H1 (cell line): ENCODE measurements around the gene CSF2. TPM values are rescaled to one million over a fixed set of nuclear protein-coding genes. Genes with fewer than 3 reads are reported as not detected.

Experiments used
- CTCF ChIA-PET: fragments of 300-600 bp; sonication (Branson Sonifier 250); formaldehyde crosslinking; loops from one replicate; lab custom pipeline; 2021; ENCODE audit not compliant: partially characterized antibody; lab: Charles Lee
- POLR2A ChIA-PET: fragments of 300-600 bp; sonication (Branson Sonifier 250); formaldehyde crosslinking; loops from one replicate; lab custom pipeline; 2021; ENCODE audit warnings: inconsistent platforms; ENCODE audit not compliant: partially characterized antibody; lab: Charles Lee
- DNase-seq, 2 experiments: peaks; one replicate each; pipeline versions ENCODE4 v3.0.0 to v3.0.0-alpha.2; 2010 to 2022; ENCODE audit warnings: low spot score in 2 of 2, low read depth in 1 of 2, mixed read lengths in 1 of 2
- FAIRE-seq: peaks from 2 replicates; lab custom pipeline; 2011; peaks lifted over from hg19 to GRCh38; lab: Jason Lieb, UNC
- H2AFZ ChIP-seq: 2 replicates; pipeline ENCODE4 v1.8.1; 2012; ENCODE audit warnings: low read length, inconsistent platforms
- H2AK5ac ChIP-seq: 2 replicates; pipeline ENCODE4 v1.6.1; 2013; ENCODE audit warnings: low read depth, low read length
- H2BK120ac ChIP-seq: replicated peaks from 2 replicates; pipeline ENCODE3; 2013; ENCODE audit warnings: low read depth, low read length, inconsistent platforms
- H2BK12ac ChIP-seq: 2 replicates; pipeline ENCODE4 v1.6.1; 2013; ENCODE audit warnings: low read depth, low read length
- H2BK15ac ChIP-seq: 2 replicates; pipeline ENCODE4 v1.6.1; 2013; ENCODE audit warnings: low read length
- H2BK20ac ChIP-seq: 2 replicates; pipeline ENCODE4 v1.6.1; 2013; ENCODE audit warnings: low read length
- H2BK5ac ChIP-seq: 2 replicates; pipeline ENCODE4 v1.6.1; 2013; ENCODE audit warnings: low read depth, low read length
- H3K14ac ChIP-seq: 2 replicates; pipeline ENCODE4 v1.6.1; 2013; ENCODE audit warnings: inconsistent platforms; ENCODE audit not compliant: insufficient read length
- H3K18ac ChIP-seq: 2 replicates; pipeline ENCODE4 v1.6.1; 2013; ENCODE audit warnings: low read length; ENCODE audit errors: extremely low read depth
- H3K23ac ChIP-seq: 2 replicates; pipeline ENCODE4 v1.6.1; 2013; ENCODE audit warnings: inconsistent platforms; ENCODE audit not compliant: insufficient read length
- H3K23me2 ChIP-seq: 2 replicates; pipeline ENCODE4 v1.6.1; 2013; ENCODE audit warnings: low read depth, low read length
- H3K27ac ChIP-seq: 2 replicates; pipeline ENCODE4 v1.6.1; 2011; ENCODE audit warnings: low read depth, low read length, inconsistent platforms
- H3K27me3 ChIP-seq, 4 experiments: replicated peaks in 1 of 4; 1 replicate in 1 of 4; 2 replicates in 3 of 4; pipeline versions ENCODE4 v1.6.1 to v1.8.1; 2011 to 2013; ENCODE audit warnings: low read length in 3 of 4, mild to moderate bottlenecking in 3 of 4, inconsistent platforms in 2 of 4, mixed read lengths in 2 of 4, moderate library complexity in 1 of 4; ENCODE audit not compliant: control insufficient read depth in 3 of 4, insufficient read depth in 3 of 4; ENCODE audit errors: extremely low read depth in 1 of 4
- H3K36me3 ChIP-seq, 4 experiments: 2 replicates each; pipeline versions ENCODE4 v1.6.1 to v1.8.1; 2011 to 2013; ENCODE audit warnings: mild to moderate bottlenecking in 4 of 4, low read length in 3 of 4, moderate library complexity in 2 of 4, control low read depth in 1 of 4, inconsistent platforms in 1 of 4; ENCODE audit not compliant: insufficient read depth in 4 of 4, control insufficient read depth in 2 of 4
- H3K4ac ChIP-seq: replicated peaks from 2 replicates; pipeline ENCODE3; 2013; ENCODE audit warnings: low read length, low read depth, mixed read lengths, inconsistent platforms; ENCODE audit not compliant: insufficient read length
- H3K4me1 ChIP-seq, 4 experiments: replicated peaks in 1 of 4; 1 replicate in 1 of 4; 2 replicates in 3 of 4; pipeline versions ENCODE4 v1.6.1 to v1.8.1; 2011 to 2013; ENCODE audit warnings: low read length in 3 of 4, inconsistent platforms in 2 of 4, mixed read lengths in 1 of 4; ENCODE audit not compliant: insufficient read depth in 4 of 4, control insufficient read depth in 3 of 4
- H3K4me2 ChIP-seq, 2 experiments: 2 replicates each; pipeline versions ENCODE4 v1.6.1 to v1.8.1; 2011 to 2013; ENCODE audit warnings: low read depth in 2 of 2, low read length in 2 of 2, control low read depth in 1 of 2, inconsistent platforms in 1 of 2, mild to moderate bottlenecking in 1 of 2; ENCODE audit not compliant: insufficient read depth in 1 of 2
- H3K4me3 ChIP-seq, 4 experiments: fragments of 200-600, 300-600 bp in 1 of 4; sonication (generic), shearing (Covaris generic), sonication (Bioruptor Twin) in 1 of 4; 2 replicates each; pipeline versions ENCODE4 v1.5.1 to v1.8.1; 2011 to 2016; ENCODE audit warnings: low read length in 4 of 4, low read depth in 3 of 4, control low read depth in 2 of 4, inconsistent platforms in 2 of 4, mild to moderate bottlenecking in 2 of 4, mixed read lengths in 1 of 4, moderate library complexity in 1 of 4; ENCODE audit not compliant: insufficient read depth in 2 of 4; ENCODE audit errors: extremely low read depth in 1 of 4
- H3K56ac ChIP-seq: replicated peaks from 2 replicates; pipeline ENCODE3; 2013; ENCODE audit warnings: low read depth, mild to moderate bottlenecking, mixed read lengths, low read length, inconsistent platforms; ENCODE audit not compliant: insufficient read length
- H3K79me1 ChIP-seq: 2 replicates; pipeline ENCODE4 v1.6.1; 2013; ENCODE audit warnings: low read depth, low read length, control low read depth
- H3K79me2 ChIP-seq, 2 experiments: 2 replicates each; pipeline versions ENCODE4 v1.6.1 to v1.8.1; 2012 to 2013; ENCODE audit warnings: low read length in 2 of 2, mild to moderate bottlenecking in 2 of 2, inconsistent platforms in 1 of 2; ENCODE audit not compliant: insufficient read depth in 2 of 2, control insufficient read depth in 1 of 2
- H3K9ac ChIP-seq, 4 experiments: replicated peaks in 1 of 4; 1 replicate in 1 of 4; 2 replicates in 3 of 4; pipeline versions ENCODE4 v1.6.1 to v1.8.1; 2011 to 2013; ENCODE audit warnings: low read depth in 3 of 4, low read length in 3 of 4, control low read depth in 2 of 4, mild to moderate bottlenecking in 2 of 4, moderate library complexity in 2 of 4, inconsistent platforms in 1 of 4; ENCODE audit errors: extremely low read depth in 1 of 4
- H3K9me3 ChIP-seq, 2 experiments: 2 replicates each; pipeline versions ENCODE4 v1.6.1 to v1.8.1; 2012 to 2013; ENCODE audit warnings: mild to moderate bottlenecking in 2 of 2, moderate library complexity in 2 of 2, control low read depth in 1 of 2, inconsistent platforms in 1 of 2, low read depth in 1 of 2, low read length in 1 of 2, mixed read lengths in 1 of 2; ENCODE audit not compliant: insufficient read depth in 2 of 2
- H4K20me1 ChIP-seq, 2 experiments: replicated peaks in 1 of 2; 2 replicates each; pipeline versions ENCODE3 to v1.8.1; 2011 to 2013; ENCODE audit warnings: inconsistent platforms in 2 of 2, low read length in 2 of 2, mild to moderate bottlenecking in 1 of 2; ENCODE audit not compliant: insufficient read depth in 2 of 2, control insufficient read depth in 1 of 2
- H4K5ac ChIP-seq: 2 replicates; pipeline ENCODE4 v1.6.1; 2013; ENCODE audit warnings: low read length, low read depth, mixed read lengths, inconsistent platforms; ENCODE audit not compliant: insufficient read length
- H4K8ac ChIP-seq: 2 replicates; pipeline ENCODE4 v1.8.0; 2013; ENCODE audit warnings: mild to moderate bottlenecking, moderate library complexity, low read length, inconsistent platforms; ENCODE audit not compliant: insufficient read depth; ENCODE audit errors: extremely low read depth
- H4K91ac ChIP-seq: replicated peaks from 2 replicates; pipeline ENCODE3; 2013; ENCODE audit warnings: low read length, mixed read lengths, inconsistent platforms; ENCODE audit not compliant: insufficient read length
- CHD2 ChIP-seq: IDR thresholded peaks from 2 replicates; pipeline ENCODE4 v1.6.1; 2012; ENCODE audit warnings: low read length, improper control_type of control experiment
- CTCF ChIP-seq, 3 experiments: IDR thresholded peaks; 1 replicate in 2 of 3; 2 replicates in 1 of 3; pipeline versions ENCODE4 v1.5.1 to v1.6.1; 2011; ENCODE audit warnings: low read length in 3 of 3, mild to moderate bottlenecking in 3 of 3, inconsistent platforms in 2 of 3, low read depth in 1 of 3, moderate library complexity in 1 of 3; ENCODE audit not compliant: insufficient read depth in 1 of 3; ENCODE audit errors: control extremely low read depth in 1 of 3
- HDAC2 ChIP-seq, 2 experiments: fragments of 300-600 bp in 1 of 2; sonication (generic) in 1 of 2; IDR thresholded peaks; 2 replicates each; pipeline ENCODE4 v1.6.1; 2011 to 2012; ENCODE audit warnings: low read depth in 2 of 2, low read length in 2 of 2, mild to moderate bottlenecking in 2 of 2, moderate library complexity in 2 of 2, borderline replicate concordance in 1 of 2, inconsistent platforms in 1 of 2
- JUN ChIP-seq: IDR thresholded peaks from 2 replicates; pipeline ENCODE4 v1.6.1; 2011; ENCODE audit warnings: low read depth, mild to moderate bottlenecking, improper control_type of control experiment, low read length
- TCF12 ChIP-seq: IDR thresholded peaks from 2 replicates; pipeline ENCODE4 v1.6.1; 2011; ENCODE audit warnings: low read depth, mild to moderate bottlenecking, low read length
- TEAD4 ChIP-seq: IDR thresholded peaks from 2 replicates; pipeline ENCODE4 v1.6.1; 2012; ENCODE audit warnings: low read depth, low read length, inconsistent platforms, mixed read lengths
- WGBS, 2 experiments: shearing (Covaris generic) in 1 of 2; methylation state at CpG; one replicate each; pipeline versions ENCODE4 v1.1.6 to v1.1.7; 2013 to 2015; ENCODE audit warnings: low lambda C conversion rate in 2 of 2, mixed read lengths in 2 of 2, inconsistent platforms in 1 of 2, low coverage in 1 of 2, missing lambda C conversion rate in 1 of 2; ENCODE audit not compliant: insufficient replicate concordance in 2 of 2, insufficient coverage in 1 of 2, insufficient read length in 1 of 2; ENCODE audit errors: extremely low coverage in 1 of 2, missing lambda C conversion rate in 1 of 2; 5-methylcytosine and 5-hydroxymethylcytosine counted together
- polyA plus RNA-seq, 7 experiments: library from polyadenylated mRNA; depleted of rRNA in 3 of 7; stranded (reverse) in 5 of 7; unstranded in 2 of 7; fragments of >200 nt in 5 of 7; fragments of 200-250 nt in 2 of 7; gene quantifications; 1 replicate in 5 of 7; 2 replicates in 1 of 7; 4 replicates in 1 of 7; pipeline versions ENCODE4 v1.2.1 to v1.2.3, GENCODE V29; 2011 to 2013; ENCODE audit warnings: missing spikeins in 2 of 7, mixed read lengths in 2 of 7
- total RNA-seq: library from RNA; stranded (reverse); fragmentation: NEBNext Ultra II Directional; extraction: Animal tissue kit (Norgen Biotek cat#: 25700); gene quantifications from 2 replicates; pipeline ENCODE4 v1.2.1, GENCODE V29; 2021

The CSF2 gene
- total and polyA plus RNA-seq, 2 of the 8 experiments (the other 6 are each of a cell fraction or from before 2014, with no cell fraction given), result not detected

- POLR2A ChIA-PET, result no interaction called here
- WGBS, 2 experiments, result 91% methylated on average over 4 of the region's 4 CpGs; no CpG with 5 or more reads in 1 of the 2 experiments
- H2BK5ac ChIP-seq, result no peak overlapping the region
Observed at GRCh38 chr5:132053483-132053882, 20.1 kb upstream of the CSF2 start.

More at GRCh38 chr5:132053483-132053882, 20.1 kb upstream of the CSF2 start:
- Histone ChIP-seq H2AFZ (no peak overlapping the region), H4K5ac (no peak overlapping the region), H2BK120ac (no peak overlapping the region), H4K91ac (no peak overlapping the region), H3K36me3 (no peaks in the 10 kb centered on the region), H2BK15ac (no peak overlapping the region), H3K23me2 (no peaks in the 10 kb centered on the region), H3K56ac (no peak overlapping the region), H3K9me3 (no peaks in the 10 kb centered on the region), H2BK12ac (no peak overlapping the region), H2BK20ac (no peak overlapping the region), H3K27me3 (no peaks in the 10 kb centered on the region), H3K27ac (no peak overlapping the region), H3K4ac (no peak overlapping the region), H3K14ac (no peak overlapping the region), H3K23ac (no peak overlapping the region), H3K9ac (no peak overlapping the region), H3K4me1 (no peaks in the 10 kb centered on the region; a peak in 1 of 7 replicates), H3K79me2 (no peaks in the 10 kb centered on the region), H3K79me1 (no peaks in the 10 kb centered on the region), H4K8ac (no peak overlapping the region), H3K4me2 (no peak overlapping the region), H4K20me1 (no peaks in the 10 kb centered on the region), H2AK5ac (no peak overlapping the region), H3K18ac (no peak overlapping the region), H3K4me3 (no peak overlapping the region)
- DNase-seq (no peak), FAIRE-seq (no peak)
- no peak for TF ChIP-seq CTCF (IDR thresholded peaks at IDR 0.05; ENCODE audit: control extremely low read depth in 1 of 3, insufficient read depth in 1 of 3, low read depth in 1 of 3, low read length in 3 of 3)
- no peak for TF ChIP-seq CHD2
- no peak for TF ChIP-seq TEAD4
- TF ChIP-seq JUN, result no peak
- no peak for TF ChIP-seq TCF12
- no peak for TF ChIP-seq HDAC2 (IDR thresholded peaks at IDR 0.05; ENCODE audit: borderline replicate concordance in 1 of 2, low read depth in 2 of 2, low read length in 2 of 2)
- CTCF ChIA-PET, result interaction anchor here (1.0 to 4.3 kb wide), 5 partner anchors 10 to 243 kb away, joined by 3 to 31 read pairs (median 4); no protein-coding TSS in a partner anchor
